Uterus (tissue), 2 donors: ENCODE results near the gene PTCH2.

Source experiments
- CTCF ChIP-seq, 4 experiments: fragments of 200-600 bp in 2 of 4; fragments of 450-650 bp in 2 of 4; sonication (generic) in 2 of 4; IDR thresholded peaks; one replicate each; pipeline ENCODE4 v1.5.1; 2016 to 2019; ENCODE audit warnings: antibody characterized with exemption in 4 of 4, mild to moderate bottlenecking in 2 of 4, moderate library complexity in 1 of 4
- POLR2A ChIP-seq, 2 donors: fragments of 450-650 bp; IDR thresholded peaks; one replicate each; pipeline ENCODE4 v1.6.1; 2016; ENCODE audit warnings: antibody characterized with exemption in 2 of 2, mild to moderate bottlenecking in 1 of 2, moderate library complexity in 1 of 2

GRCh38 chr1:44854970-44855369 lies 11.9 kb upstream of the PTCH2 start:
- no peak for TF ChIP-seq CTCF (IDR thresholded peaks at IDR 0.05)
- no peak for TF ChIP-seq POLR2A (IDR thresholded peaks at IDR 0.05)
